Neutrophil (primary cell): ENCODE results near the gene SPRR2B.

ENCODE experiments used
- H3K27ac ChIP-seq: fragments of 200-600 bp; sonication (generic); 2 replicates; pipeline ENCODE4 v1.5.1; 2016; ENCODE audit warnings: mild to moderate bottlenecking, moderate library complexity
- H3K27me3 ChIP-seq: fragments of 200-600 bp; sonication (generic); 2 replicates; pipeline ENCODE4 v1.6.0; 2016; ENCODE audit warnings: mild to moderate bottlenecking
- H3K36me3 ChIP-seq: fragments of 200-600 bp; sonication (generic); 2 replicates; pipeline ENCODE4 v1.5.1; 2017
- H3K4me1 ChIP-seq, 2 experiments: fragments of 200-600 bp in 1 of 2; sonication (generic) in 1 of 2; 1 replicate in 1 of 2; 2 replicates in 1 of 2; pipeline versions ENCODE4 v1.5.1 to v1.6.1; 2013 to 2016; ENCODE audit warnings: low read depth in 1 of 2, low read length in 1 of 2, mild to moderate bottlenecking in 1 of 2, moderate library complexity in 1 of 2; ENCODE audit not compliant: control insufficient read depth in 1 of 2, insufficient read depth in 1 of 2
- H3K4me3 ChIP-seq, 2 experiments: fragments of 200-600 bp in 1 of 2; sonication (generic) in 1 of 2; 1 replicate in 1 of 2; 2 replicates in 1 of 2; pipeline ENCODE4 v1.5.1; 2013 to 2016; ENCODE audit warnings: low read depth in 1 of 2, low read length in 1 of 2, mild to moderate bottlenecking in 1 of 2, moderate library complexity in 1 of 2
- H3K9me3 ChIP-seq: fragments of 200-600 bp; sonication (generic); 2 replicates; pipeline ENCODE4 v1.5.1; 2016
- TF ChIP-seq, protein P1 (sequence below): fragments of 200-600 bp; sonication (generic); IDR thresholded peaks from 2 replicates; pipeline ENCODE4 v1.5.1; 2016; ENCODE audit warnings: antibody characterized with exemption

The SPRR2B gene

DNA sequence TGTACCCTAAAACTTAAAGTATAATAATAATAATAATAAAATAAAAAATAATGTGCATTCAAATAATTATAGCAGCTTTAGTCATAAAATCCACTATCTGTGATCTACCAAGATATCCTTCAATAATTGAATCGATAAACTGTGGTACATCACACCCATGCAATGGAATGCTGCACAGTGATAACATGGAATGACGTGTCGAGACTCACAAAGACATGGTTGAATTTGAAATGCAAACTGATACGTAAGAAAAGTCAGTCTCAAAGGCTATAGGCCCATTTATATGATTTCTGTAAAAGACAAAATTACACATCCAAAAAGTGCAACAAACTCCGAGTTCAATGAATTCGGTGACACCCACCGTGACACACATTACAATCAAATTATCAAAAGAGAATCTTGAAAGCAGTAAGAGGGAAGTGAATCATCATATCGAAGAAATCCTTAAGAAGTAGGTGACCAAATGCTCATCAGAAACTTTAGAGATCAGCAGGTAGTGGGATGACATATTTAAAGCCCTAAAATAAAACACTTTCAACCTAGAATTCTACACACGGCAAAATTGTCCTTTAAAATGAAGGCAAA lies 28.1 kb upstream of the SPRR2B start:
- no peaks in the 10 kb centered on the region for H3K36me3 ChIP-seq
- H3K9me3 ChIP-seq = no peaks in the 10 kb centered on the region
- H3K4me3 ChIP-seq = no peak overlapping the region
- H3K27ac ChIP-seq = no peak overlapping the region
- peaks cover 11% of the 10 kb centered on the region for H3K27me3 ChIP-seq
- TF ChIP-seq, protein P1, sequence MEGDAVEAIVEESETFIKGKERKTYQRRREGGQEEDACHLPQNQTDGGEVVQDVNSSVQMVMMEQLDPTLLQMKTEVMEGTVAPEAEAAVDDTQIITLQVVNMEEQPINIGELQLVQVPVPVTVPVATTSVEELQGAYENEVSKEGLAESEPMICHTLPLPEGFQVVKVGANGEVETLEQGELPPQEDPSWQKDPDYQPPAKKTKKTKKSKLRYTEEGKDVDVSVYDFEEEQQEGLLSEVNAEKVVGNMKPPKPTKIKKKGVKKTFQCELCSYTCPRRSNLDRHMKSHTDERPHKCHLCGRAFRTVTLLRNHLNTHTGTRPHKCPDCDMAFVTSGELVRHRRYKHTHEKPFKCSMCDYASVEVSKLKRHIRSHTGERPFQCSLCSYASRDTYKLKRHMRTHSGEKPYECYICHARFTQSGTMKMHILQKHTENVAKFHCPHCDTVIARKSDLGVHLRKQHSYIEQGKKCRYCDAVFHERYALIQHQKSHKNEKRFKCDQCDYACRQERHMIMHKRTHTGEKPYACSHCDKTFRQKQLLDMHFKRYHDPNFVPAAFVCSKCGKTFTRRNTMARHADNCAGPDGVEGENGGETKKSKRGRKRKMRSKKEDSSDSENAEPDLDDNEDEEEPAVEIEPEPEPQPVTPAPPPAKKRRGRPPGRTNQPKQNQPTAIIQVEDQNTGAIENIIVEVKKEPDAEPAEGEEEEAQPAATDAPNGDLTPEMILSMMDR = no peak
- no peaks in the 10 kb centered on the region for H3K4me1 ChIP-seq

DNA sequence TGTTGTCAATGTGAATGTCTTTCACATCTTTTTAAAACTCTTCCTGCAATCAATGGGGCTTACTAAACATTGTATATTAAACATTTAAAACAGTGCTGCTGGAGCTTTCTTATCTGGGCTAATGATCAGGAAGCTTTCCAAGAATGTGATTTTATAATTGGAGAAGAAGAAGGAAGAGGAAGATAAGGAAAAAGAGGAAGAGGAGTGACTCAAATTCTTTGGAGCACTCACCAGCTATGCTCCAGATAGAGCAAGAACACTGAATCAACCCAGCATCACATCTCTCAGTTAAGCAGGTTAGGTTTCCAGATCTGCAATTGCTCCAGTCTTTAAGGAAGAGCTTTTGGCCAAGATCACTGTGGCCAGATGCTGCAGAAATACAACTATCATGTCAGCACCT lies 24.4 kb upstream of the SPRR2B start:
- TF ChIP-seq, protein P1 = no peak
- Histone ChIP-seq H3K27me3 (peaks cover 11% of the 10 kb centered on the region), H3K4me3 (no peak overlapping the region), H3K9me3 (no peaks in the 10 kb centered on the region), H3K4me1 (no peaks in the 10 kb centered on the region), H3K27ac (no peak overlapping the region), H3K36me3 (no peaks in the 10 kb centered on the region)

DNA sequence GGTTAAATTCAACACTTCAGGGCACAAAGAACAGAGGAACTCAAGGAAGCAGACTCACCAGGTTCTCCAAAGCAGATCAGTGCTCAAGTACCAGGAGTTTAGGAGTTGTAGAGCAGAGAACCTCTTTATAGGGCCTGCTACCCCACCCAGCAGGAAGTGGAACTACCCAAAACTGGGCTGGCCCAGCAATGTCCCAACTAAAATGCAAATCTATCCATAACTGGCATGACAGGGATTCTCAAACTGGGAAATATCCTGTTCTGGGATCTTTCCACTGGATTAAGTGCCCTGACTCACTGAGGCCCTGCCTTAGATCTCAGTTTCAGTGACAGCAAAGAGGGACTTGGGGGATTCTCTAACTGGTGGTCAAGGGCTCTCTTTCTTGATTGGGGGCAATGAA lies 23.0 kb upstream of the SPRR2B start, which contains the start of gene SPRR2E:
Gene SPRR2E (minus strand): TSS at position 101 of the 400 bp plus-strand sequence. CDS start 775 bp downstream, outside the sequence.
- no peak within 1 kb of the TSS for H3K4me3 ChIP-seq
- H3K9me3 ChIP-seq = no peaks in the 10 kb centered on the region
- no peaks in the 10 kb centered on the region for H3K4me1 ChIP-seq
- TF ChIP-seq, protein P1 = no peak
- H3K36me3 ChIP-seq = no peaks in the 10 kb centered on the region
- peaks cover 11% of the 10 kb centered on the region for H3K27me3 ChIP-seq
- no peak within 1 kb of the TSS for H3K27ac ChIP-seq

DNA sequence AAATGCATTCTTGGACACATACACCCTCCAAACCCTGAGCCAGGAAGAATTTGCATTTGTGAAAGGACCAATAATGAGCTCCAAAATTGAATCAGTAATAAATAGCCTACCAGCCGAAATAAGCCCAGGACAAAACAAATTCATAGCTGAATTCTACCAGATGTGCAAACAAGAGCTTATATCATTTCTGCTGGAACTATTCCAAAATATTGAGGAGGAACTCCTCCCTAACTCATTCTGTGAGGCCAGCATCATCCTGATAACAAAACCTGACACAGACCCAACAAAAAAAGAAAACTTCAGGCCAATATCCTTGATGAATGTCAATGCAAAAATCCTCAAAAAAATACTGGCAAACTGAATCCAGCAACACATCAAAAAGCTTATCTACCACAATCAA lies 16.2 kb upstream of the SPRR2B start:
- Histone ChIP-seq H3K4me1 (no peaks in the 10 kb centered on the region), H3K4me3 (no peak overlapping the region), H3K27ac (no peak overlapping the region), H3K36me3 (no peaks in the 10 kb centered on the region), H3K9me3 (no peaks in the 10 kb centered on the region), H3K27me3 (no peaks in the 10 kb centered on the region)
- TF ChIP-seq, protein P1 = no peak

DNA sequence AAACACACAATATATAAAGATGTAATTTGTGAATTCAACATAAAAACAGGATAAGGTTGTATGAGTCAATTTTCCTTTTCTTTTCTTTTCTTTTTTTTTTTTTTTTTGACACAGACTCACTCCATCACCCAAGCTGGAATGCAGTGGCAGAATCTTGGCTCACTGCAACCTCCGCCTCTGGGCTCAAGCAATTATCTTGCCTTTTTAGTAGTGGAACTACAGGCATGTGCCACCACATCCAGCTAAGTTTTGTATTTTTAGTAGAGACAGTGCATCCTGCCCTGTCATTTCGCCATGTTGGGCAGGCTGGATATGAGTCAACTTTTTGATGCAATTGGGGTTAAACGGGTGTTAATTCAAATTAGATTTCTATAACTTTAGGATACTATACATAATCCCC lies 10.3 kb upstream of the SPRR2B start:
- no peak overlapping the region for H3K27ac ChIP-seq
- H3K4me3 ChIP-seq = no peak overlapping the region
- no peaks in the 10 kb centered on the region for H3K36me3 ChIP-seq
- H3K4me1 ChIP-seq = no peaks in the 10 kb centered on the region
- no peaks in the 10 kb centered on the region for H3K9me3 ChIP-seq
- no peaks in the 10 kb centered on the region for H3K27me3 ChIP-seq
- TF ChIP-seq, protein P1 = no peak
